Measurements from ENCODE around the gene DCP2. TPM values are rescaled to one million over a fixed set of nuclear protein-coding genes. Genes with fewer than 3 reads are reported as not detected.

DCP2 gene
- total and polyA plus RNA-seq, 2 experiments from 2014 or later: 8.1 to 17.4 TPM

DNA sequence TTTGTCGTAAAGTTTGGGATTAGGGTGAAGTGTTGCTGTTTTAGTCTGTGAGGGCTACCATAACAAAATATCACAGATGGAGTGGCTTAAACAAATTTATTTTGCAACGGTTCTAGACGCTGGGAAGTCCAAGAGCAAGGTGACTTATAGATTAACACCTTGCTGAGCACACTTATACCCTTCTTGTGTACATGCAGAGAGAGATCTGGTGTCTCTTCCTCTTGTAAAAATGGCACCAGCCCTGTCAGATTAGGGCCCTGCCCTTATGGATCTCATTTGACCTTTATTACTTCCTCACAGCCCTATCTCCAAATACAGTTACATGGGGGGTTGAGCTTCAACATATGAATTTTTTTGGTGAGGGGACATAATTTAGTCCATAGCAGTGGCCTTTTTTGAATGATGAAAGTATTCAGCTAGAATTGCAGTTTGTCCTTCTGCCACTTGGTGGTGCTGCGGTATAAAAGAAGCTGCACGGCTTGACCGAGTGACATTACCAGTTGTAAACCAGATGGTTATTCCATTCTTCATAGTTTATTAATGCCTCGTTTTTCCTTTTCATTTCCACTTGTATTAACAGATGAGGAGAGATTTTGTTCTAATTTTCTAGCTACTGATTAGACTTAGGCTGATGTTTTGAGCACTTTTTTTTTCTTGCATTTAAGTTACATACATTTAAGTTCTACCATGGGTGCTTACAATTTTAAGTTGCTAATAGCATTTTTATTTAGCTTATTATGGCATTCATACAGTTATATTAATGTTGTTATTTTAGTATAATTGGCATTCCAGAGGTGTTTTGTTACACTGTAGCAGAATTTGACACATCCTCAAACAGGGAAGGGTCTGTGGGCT lies 19.4 kb downstream of the DCP2 start:
- Histone ChIP-seq H3K9ac (no peak overlapping the region), H4K20me1 (ENCODE audit: insufficient read depth) (0 out of 2 replicates have a peak, but pooled peaks cover 4% of the 10 kb centered on the region), H3K4me3 (no peak overlapping the region), H3F3A (ENCODE audit: insufficient read depth) (peaks cover 16% of the 10 kb centered on the region; the same call in 1 of the 2 replicates), H3K27ac (no peak overlapping the region), H3K79me2 (ENCODE audit: insufficient read depth) (peaks cover 72% of the 10 kb centered on the region), H3K27me3 (replicated peaks; ENCODE audit: insufficient read depth) (no peaks in the 10 kb centered on the region), H3K36me3 (ENCODE audit: low read depth) (peaks cover 14% of the 10 kb centered on the region; the same call in 1 of the 2 replicates), H2AFZ (no peak overlapping the region), H3K4me2 (ENCODE audit: unreplicated experiment) (no peak overlapping the region), H3K9me2 (ENCODE audit: insufficient read depth) (no peaks in the 10 kb centered on the region), H3K4me1 (ENCODE audit: insufficient read depth) (peaks cover 7% of the 10 kb centered on the region), H3K9me3 (ENCODE audit: low read depth) (no peaks in the 10 kb centered on the region)
- in situ Hi-C loops (cut with MboI): no loop called here
- TF ChIP-seq EZH2 (IDR thresholded peaks at IDR 0.05; ENCODE audit: insufficient read depth, poor library complexity, severe bottlenecking) (no peak), EZH2phosphoT487 (IDR thresholded peaks at IDR 0.05; ENCODE audit: insufficient read depth, low read depth) (no peak)
- 18 to 24% methylated on average over 7 of the region's 7 CpGs for WGBS, 2 experiments (ENCODE audit: low coverage in 1 of 2, low lambda C conversion rate in 2 of 2, missing lambda C conversion rate in 2 of 2)
- peak; percentile 83 for DNase-seq

DNA sequence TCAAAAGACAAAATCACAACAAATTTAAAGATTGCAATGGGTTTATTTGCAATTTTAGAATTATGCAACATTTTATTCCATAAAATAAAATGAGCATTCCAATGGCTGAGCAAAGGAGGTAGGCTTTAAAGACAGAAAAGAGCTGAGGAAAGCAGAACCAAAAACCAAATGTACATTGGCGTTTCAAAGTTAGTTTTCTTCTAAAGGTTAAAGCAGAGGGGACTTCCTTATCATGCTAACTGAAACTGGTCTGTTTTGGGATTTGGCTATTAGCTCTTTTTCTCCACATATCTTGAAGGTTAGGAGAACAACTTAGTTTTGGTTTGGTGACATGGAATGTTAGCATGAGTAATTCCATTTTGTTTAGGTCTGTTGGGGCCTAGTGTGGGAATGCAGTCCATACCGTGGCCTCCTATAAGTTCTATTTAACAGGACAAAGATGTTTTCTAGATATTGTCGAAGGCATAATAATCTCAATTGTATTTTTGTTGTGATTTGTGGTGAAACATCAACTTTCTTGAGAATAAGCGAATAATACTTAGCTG lies 20.3 kb downstream of the DCP2 start:
- WGBS, 2 experiments (ENCODE audit: low coverage in 1 of 2, low lambda C conversion rate in 2 of 2, missing lambda C conversion rate in 2 of 2): 93 to 94% methylated on average over 4 of the region's 4 CpGs
- peaks cover 21% of the 10 kb centered on the region for H3K36me3 ChIP-seq (ENCODE audit: low read depth)
- TF ChIP-seq EZH2phosphoT487 (IDR thresholded peaks at IDR 0.05; ENCODE audit: insufficient read depth, low read depth) (no peak), EZH2 (IDR thresholded peaks at IDR 0.05; ENCODE audit: insufficient read depth, poor library complexity, severe bottlenecking) (no peak)
- H2AFZ ChIP-seq: no peak overlapping the region
- H3K4me3 ChIP-seq: no peak overlapping the region
- no peak overlapping the region for H3K9ac ChIP-seq
- no peaks in the 10 kb centered on the region for H3K9me3 ChIP-seq (ENCODE audit: low read depth)
- H3F3A ChIP-seq (ENCODE audit: insufficient read depth): peaks cover 16% of the 10 kb centered on the region; the same call in 1 of the 2 replicates
- H3K27me3 ChIP-seq (replicated peaks; ENCODE audit: insufficient read depth): no peaks in the 10 kb centered on the region
- H4K20me1 ChIP-seq (ENCODE audit: insufficient read depth): 0 out of 2 replicates have a peak, but pooled peaks cover 1% of the 10 kb centered on the region
- peaks cover 63% of the 10 kb centered on the region for H3K79me2 ChIP-seq (ENCODE audit: insufficient read depth)
- no peak for DNase-seq
- in situ Hi-C loops (cut with MboI): no loop called here
- no peak overlapping the region for H3K4me2 ChIP-seq (ENCODE audit: unreplicated experiment)
- H3K9me2 ChIP-seq (ENCODE audit: insufficient read depth): no peaks in the 10 kb centered on the region
- peaks cover 7% of the 10 kb centered on the region for H3K4me1 ChIP-seq (ENCODE audit: insufficient read depth)
- H3K27ac ChIP-seq: no peak overlapping the region

- no peak for DNase-seq
- TF ChIP-seq EZH2 (IDR thresholded peaks at IDR 0.05; ENCODE audit: insufficient read depth, poor library complexity, severe bottlenecking) (no peak), EZH2phosphoT487 (IDR thresholded peaks at IDR 0.05; ENCODE audit: insufficient read depth, low read depth) (no peak)
- Histone ChIP-seq H3K36me3 (ENCODE audit: low read depth) (peaks cover 29% of the 10 kb centered on the region), H3K9me3 (ENCODE audit: low read depth) (no peaks in the 10 kb centered on the region), H3K27ac (no peak overlapping the region), H4K20me1 (ENCODE audit: insufficient read depth) (no peaks in the 10 kb centered on the region), H3K9ac (no peak overlapping the region), H3K4me3 (no peak overlapping the region), H3K9me2 (ENCODE audit: insufficient read depth) (no peaks in the 10 kb centered on the region), H3K4me2 (ENCODE audit: unreplicated experiment) (no peak overlapping the region), H3K4me1 (ENCODE audit: insufficient read depth) (peaks cover 7% of the 10 kb centered on the region), H2AFZ (no peak overlapping the region), H3K27me3 (replicated peaks; ENCODE audit: insufficient read depth) (no peaks in the 10 kb centered on the region), H3F3A (ENCODE audit: insufficient read depth) (peaks cover 16% of the 10 kb centered on the region; the same call in 1 of the 2 replicates), H3K79me2 (ENCODE audit: insufficient read depth) (peaks cover 51% of the 10 kb centered on the region)
- in situ Hi-C loops (cut with MboI): no loop called here
- 92 to 97% methylated on average over 4 of the region's 4 CpGs for WGBS, 2 experiments (ENCODE audit: low coverage in 1 of 2, low lambda C conversion rate in 2 of 2, missing lambda C conversion rate in 2 of 2)
Observed at GRCh38 chr5:112998296-112998695, 21.7 kb downstream of the DCP2 start.

- H3K4me2 ChIP-seq (ENCODE audit: unreplicated experiment): no peak overlapping the region
- peaks cover 51% of the 10 kb centered on the region for H3K79me2 ChIP-seq (ENCODE audit: insufficient read depth)
- TF ChIP-seq EZH2 (IDR thresholded peaks at IDR 0.05; ENCODE audit: insufficient read depth, poor library complexity, severe bottlenecking): no peak
- TF ChIP-seq EZH2phosphoT487 (IDR thresholded peaks at IDR 0.05; ENCODE audit: insufficient read depth, low read depth): no peak
- no peaks in the 10 kb centered on the region for H4K20me1 ChIP-seq (ENCODE audit: insufficient read depth)
- H3K9ac ChIP-seq: no peak overlapping the region
- H3F3A ChIP-seq (ENCODE audit: insufficient read depth): 0 out of 2 replicates have a peak, but pooled peaks cover 10% of the 10 kb centered on the region
- H3K36me3 ChIP-seq (ENCODE audit: low read depth): peaks cover 33% of the 10 kb centered on the region
- no peak overlapping the region for H3K27ac ChIP-seq
- H3K4me1 ChIP-seq (ENCODE audit: insufficient read depth): peaks cover 11% of the 10 kb centered on the region
- DNase-seq: no peak
- H3K9me3 ChIP-seq (ENCODE audit: low read depth): no peaks in the 10 kb centered on the region
- peaks cover 3% of the 10 kb centered on the region; the same call in 1 of the 2 replicates for H3K9me2 ChIP-seq (ENCODE audit: insufficient read depth)
- WGBS, 2 experiments (ENCODE audit: low coverage in 1 of 2, low lambda C conversion rate in 2 of 2, missing lambda C conversion rate in 2 of 2): 83 to 97% methylated on average over 2 of the region's 2 CpGs
- no peak overlapping the region for H2AFZ ChIP-seq
- in situ Hi-C loops (cut with MboI): loop anchor here (10.0 kb wide), 1 partner anchor 504 kb away; no protein-coding TSS in a partner anchor
- no peak overlapping the region for H3K4me3 ChIP-seq
- H3K27me3 ChIP-seq (replicated peaks; ENCODE audit: insufficient read depth): no peaks in the 10 kb centered on the region
Observed at GRCh38 chr5:113000466-113000865, 23.9 kb downstream of the DCP2 start.
